Endodermal cell (in vitro differentiated cells): ENCODE measurements around the gene COL4A2. TPM values are rescaled to one million over a fixed set of nuclear protein-coding genes. Genes with fewer than 3 reads are reported as not detected.

Experiments used
- DNase-seq: peaks from one replicate; pipeline ENCODE4 v3.0.0-alpha.2; 2017
- H3K27ac ChIP-seq: 2 replicates; pipeline ENCODE4 v1.5.1; 2013; ENCODE audit warnings: mild to moderate bottlenecking, low read depth, low read length, moderate library complexity
- H3K27me3 ChIP-seq: 2 replicates; pipeline ENCODE4 v1.6.1; 2013; ENCODE audit warnings: mild to moderate bottlenecking, low read length, moderate library complexity; ENCODE audit not compliant: insufficient read depth, control insufficient read depth, poor library complexity, severe bottlenecking
- H3K36me3 ChIP-seq: 2 replicates; pipeline ENCODE4 v1.7.0; 2013; ENCODE audit warnings: mild to moderate bottlenecking, low read length, moderate library complexity; ENCODE audit not compliant: control insufficient read depth, insufficient read depth
- H3K4me1 ChIP-seq: one replicate; pipeline ENCODE4 v1.7.0; 2013; ENCODE audit warnings: low read length; ENCODE audit not compliant: control insufficient read depth, insufficient read depth
- H3K4me3 ChIP-seq: 2 replicates; pipeline ENCODE4 v1.5.1; 2013; ENCODE audit warnings: mild to moderate bottlenecking, low read length, moderate library complexity
- H3K9ac ChIP-seq: 2 replicates; pipeline ENCODE4 v1.6.1; 2013; ENCODE audit warnings: mild to moderate bottlenecking, low read length, moderate library complexity; ENCODE audit not compliant: poor library complexity, severe bottlenecking; ENCODE audit errors: extremely low read depth
- H3K9me3 ChIP-seq: 2 replicates; pipeline ENCODE4 v1.6.1; 2013; ENCODE audit warnings: mild to moderate bottlenecking, low read length, moderate library complexity; ENCODE audit not compliant: control insufficient read depth
- H3K27ac Mint-ChIP-seq: 2 replicates; pipeline ENCODE4 v1.8.0; 2020; ENCODE audit warnings: mixed read lengths
- H3K27me3 Mint-ChIP-seq: 2 replicates; pipeline ENCODE4 v1.8.0; 2021; ENCODE audit warnings: mild to moderate bottlenecking, mixed read lengths; ENCODE audit not compliant: insufficient read depth
- H3K36me3 Mint-ChIP-seq: 2 replicates; pipeline ENCODE4 v1.8.0; 2020; ENCODE audit warnings: low read depth, mixed read lengths
- H3K4me1 Mint-ChIP-seq: 2 replicates; pipeline ENCODE4 v1.8.0; 2020; ENCODE audit warnings: mixed read lengths
- H3K4me3 Mint-ChIP-seq: 2 replicates; pipeline ENCODE4 v1.8.0; 2020; ENCODE audit warnings: mild to moderate bottlenecking, moderate library complexity, mixed read lengths
- H3K9me3 Mint-ChIP-seq: 2 replicates; pipeline ENCODE4 v1.8.0; 2020; ENCODE audit warnings: mild to moderate bottlenecking, mixed read lengths
- CTCF ChIP-seq: fragments of 200-600 bp; sonication (generic); conservative IDR thresholded peaks from 2 replicates; pipeline ENCODE4 v1.5.0; 2021; ENCODE audit warnings: antibody characterized with exemption, mild to moderate bottlenecking
- WGBS, 2 experiments: methylation state at CpG; one replicate each; pipeline versions ENCODE4 v1.1.5 to v1.1.7; 2013; ENCODE audit warnings: missing lambda C conversion rate in 2 of 2, mixed read lengths in 1 of 2; ENCODE audit not compliant: insufficient coverage in 1 of 2, insufficient read length in 1 of 2; 5-methylcytosine and 5-hydroxymethylcytosine counted together
- total RNA-seq, 2 donors: library from RNA; stranded (reverse); fragmentation: NEBNext Ultra II Directional in 1 of 2; extraction: Animal tissue kit (Norgen Biotek cat#: 25700) in 1 of 2; gene quantifications; 2 replicates in 1 of 2; 3 replicates in 1 of 2; pipeline ENCODE4 v1.2.1, GENCODE V29; 2021

COL4A2 gene
- total RNA-seq, 2 donors from 2014 or later, result 388 to 398 TPM

- peaks cover 89% of the 10 kb centered on the region for H3K36me3 Mint-ChIP-seq
- Histone ChIP-seq H3K27ac (peak overlapping the region; percentile 42), H3K27me3 (no peaks in the 10 kb centered on the region)
Measured at GRCh38 chr13:110509478-110509926, 202.4 kb downstream of the COL4A2 start.

GRCh38 chr13:110509971-110510786 is 203.1 kb downstream of the COL4A2 start:
- Mint-ChIP-seq H3K27ac (peak overlapping the region; percentile 52), H3K4me3 (no peak overlapping the region), H3K27me3 (no peaks in the 10 kb centered on the region), H3K4me1 (no peaks in the 10 kb centered on the region), H3K9me3 (no peaks in the 10 kb centered on the region), H3K36me3 (peaks cover 89% of the 10 kb centered on the region)
- Histone ChIP-seq H3K4me3 (no peak overlapping the region), H3K4me1 (no peaks in the 10 kb centered on the region), H3K9me3 (no peaks in the 10 kb centered on the region), H3K27me3 (no peaks in the 10 kb centered on the region), H3K27ac (peak overlapping the region; percentile 42), H3K9ac (no peak overlapping the region), H3K36me3 (peaks cover 92% of the 10 kb centered on the region)
- no peak for TF ChIP-seq CTCF
- DNase-seq, result no peak
- WGBS, 2 experiments, result 84 to 88% methylated on average over 17 to 18 of the region's 18 CpGs

More at GRCh38 chr13:110509478-110509926, 202.4 kb downstream of the COL4A2 start:
- Histone ChIP-seq H3K4me1 (no peaks in the 10 kb centered on the region), H3K9ac (no peak overlapping the region), H3K36me3 (peaks cover 89% of the 10 kb centered on the region), H3K9me3 (no peaks in the 10 kb centered on the region), H3K4me3 (no peak overlapping the region)
- DNase-seq, result no peak
- Mint-ChIP-seq H3K27me3 (no peaks in the 10 kb centered on the region), H3K27ac (no peak overlapping the region), H3K4me1 (no peaks in the 10 kb centered on the region), H3K9me3 (no peaks in the 10 kb centered on the region), H3K4me3 (no peak overlapping the region)
- WGBS, 2 experiments, result 83 to 85% methylated on average over 4 of the region's 4 CpGs
- no peak for TF ChIP-seq CTCF

- peaks cover 75% of the 10 kb centered on the region for H3K36me3 Mint-ChIP-seq
- H3K4me1 ChIP-seq, result no peaks in the 10 kb centered on the region
- no peaks in the 10 kb centered on the region for H3K27me3 Mint-ChIP-seq
- H3K27ac ChIP-seq, result no peak overlapping the region
- H3K4me3 ChIP-seq, result no peak overlapping the region
- no peaks in the 10 kb centered on the region for H3K4me1 Mint-ChIP-seq
- no peak for DNase-seq
- H3K9me3 ChIP-seq, result no peaks in the 10 kb centered on the region
- TF ChIP-seq CTCF, result peak; percentile 38
- H3K9me3 Mint-ChIP-seq, result no peaks in the 10 kb centered on the region
- 95 to 97% methylated on average over 28 to 31 of the region's 31 CpGs for WGBS, 2 experiments
- no peaks in the 10 kb centered on the region for H3K27me3 ChIP-seq
- H3K27ac Mint-ChIP-seq, result no peak overlapping the region
- no peak overlapping the region for H3K9ac ChIP-seq
- H3K4me3 Mint-ChIP-seq, result no peak overlapping the region
- peaks cover 81% of the 10 kb centered on the region for H3K36me3 ChIP-seq
Measured at GRCh38 chr13:110511509-110512181, 204.6 kb downstream of the COL4A2 start.
